ENCODE results near the gene AGK.

GRCh38 chr7:141575654-141576448 lies 24.6 kb downstream of the AGK start:
- TF ChIP-seq CTCF (IDR thresholded peaks at IDR 0.05; ENCODE audit: low read depth, low read length) = no peak
- no peak for TF ChIP-seq EZH2phosphoT487 (IDR thresholded peaks at IDR 0.05; ENCODE audit: low read depth)

Data from OCI-LY3 (cell line).